ENCODE results near the gene CPLX1.

CPLX1 gene

DNA sequence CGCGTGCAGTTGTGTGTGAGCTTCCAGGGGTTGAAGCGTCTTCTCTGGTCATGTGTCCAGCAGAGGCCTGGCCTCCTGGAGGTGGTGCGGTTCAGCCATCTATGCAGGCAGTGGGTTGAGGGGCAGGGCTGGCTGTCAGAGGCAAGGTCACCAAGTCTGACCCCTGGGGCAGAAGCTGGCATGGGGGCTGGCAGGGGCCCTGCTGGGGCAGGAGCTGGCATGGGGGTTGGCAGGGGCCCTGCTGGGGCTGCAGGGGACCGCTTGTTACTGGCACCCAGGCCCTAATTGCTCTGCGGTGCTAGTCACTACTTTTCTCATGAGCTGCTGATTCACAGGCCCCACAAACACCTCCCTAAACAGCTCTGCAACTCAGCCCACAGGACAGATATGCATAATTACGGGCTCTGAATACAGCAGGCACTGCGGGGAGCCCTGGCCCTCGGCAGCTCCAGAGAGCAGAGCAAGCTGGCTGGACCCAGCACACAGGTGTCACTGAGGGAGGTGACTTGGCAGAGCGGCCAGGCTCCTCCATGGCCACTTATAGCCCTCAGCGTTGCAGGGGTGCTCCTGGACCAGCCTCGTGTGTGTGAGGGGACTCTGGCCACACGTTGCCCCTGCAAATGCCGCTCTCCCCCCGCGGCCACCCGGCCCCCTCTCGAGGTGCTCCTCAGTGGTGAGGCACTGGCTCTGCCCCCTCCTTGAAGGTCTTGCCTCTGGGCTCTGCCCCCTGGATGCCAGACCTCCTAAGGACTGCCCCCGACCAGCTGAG is 32.7 kb downstream of the CPLX1 start:
- Histone ChIP-seq H3K4me1 (ENCODE audit: control insufficient read depth in 2 of 2, insufficient read depth in 1 of 2, low read depth in 1 of 2, low read length in 2 of 2) (peaks cover 8 to 24% of the 10 kb centered on the region in 2 donors), H3K4ac (ENCODE audit: low read length) (no peak overlapping the region), H2AK5ac (ENCODE audit: low read depth, low read length) (peak overlapping the region; percentile 56), H3K79me1 (ENCODE audit: low read depth, low read length) (peaks cover 3% of the 10 kb centered on the region), H3K14ac (ENCODE audit: low read length) (peak overlapping the region; percentile 99), H2BK120ac (ENCODE audit: low read depth, low read length) (no peak overlapping the region), H2BK5ac (ENCODE audit: low read length) (no peak overlapping the region), H4K8ac (ENCODE audit: low read depth, low read length) (no peak overlapping the region), H3K9me3 (replicated peaks in 1 of 2; ENCODE audit: control insufficient read depth in 2 of 2, insufficient read depth in 1 of 2, low read depth in 1 of 2, low read length in 2 of 2) (no peaks in the 10 kb centered on the region), H3K4me2 (ENCODE audit: insufficient read depth, low read length, poor library complexity, severe bottlenecking) (no peak overlapping the region), H3K9ac (ENCODE audit: low read depth, low read length, poor library complexity) (peak overlapping the region; percentile 78), H3K18ac (ENCODE audit: low read length) (no peak overlapping the region), H2BK12ac (ENCODE audit: low read length) (peak overlapping the region; percentile 97), H3K23ac (ENCODE audit: low read depth, low read length, poor library complexity) (peak overlapping the region; percentile 60), H3K36me3 (replicated peaks in 1 of 2; ENCODE audit: control insufficient read depth in 2 of 2, insufficient read depth in 2 of 2, low read length in 2 of 2) (no peaks in the 10 kb centered on the region), H3K27me3 (ENCODE audit: control insufficient read depth in 3 of 3, insufficient read depth in 3 of 3, low read depth in 1 of 3, low read length in 3 of 3) (peaks cover 3 to 53% (median 51%) of the 10 kb centered on the region in 3 experiments), H2BK15ac (ENCODE audit: low read length) (peak overlapping the region; percentile 17), H3K4me3 (ENCODE audit: low read length in 2 of 2) (no peak overlapping the region), H3K27ac (replicated peaks; ENCODE audit: low read length) (no peak overlapping the region), H4K91ac (ENCODE audit: low read depth, low read length, poor library complexity) (no peak overlapping the region), H2AFZ (ENCODE audit: low read length) (no peak overlapping the region)
- no peak for DNase-seq (ENCODE audit: low spot score)
- no CpG with 5 or more reads among the region's 19 CpGs for WGBS, 2 donors (ENCODE audit: extremely low coverage in 2 of 2, insufficient read length in 2 of 2, insufficient replicate concordance in 1 of 2)

DNA sequence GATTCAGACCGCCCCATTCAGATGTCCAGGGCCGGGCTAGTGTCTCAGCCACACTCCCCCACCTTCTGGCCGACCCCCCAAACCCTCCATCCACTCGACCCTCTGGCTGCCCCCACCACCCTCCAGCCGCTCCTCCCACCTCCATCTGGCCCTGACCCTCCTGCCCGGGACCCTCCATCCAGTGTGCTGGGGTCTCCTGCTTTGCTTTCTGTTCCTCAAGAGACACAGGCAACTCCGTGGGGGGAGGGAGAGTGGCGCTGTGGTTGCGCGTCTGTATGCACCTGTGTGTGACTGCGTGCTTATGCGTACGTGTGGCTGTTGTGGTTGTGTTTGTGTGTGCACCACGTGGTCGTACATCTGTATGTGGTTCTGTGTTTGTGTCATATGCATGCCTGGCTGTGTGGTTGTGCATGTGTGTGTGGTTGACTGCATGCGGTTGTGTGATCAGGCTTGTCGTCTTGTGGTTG is 33.3 kb downstream of the CPLX1 start:
- Histone ChIP-seq H2BK5ac (ENCODE audit: low read length) (no peak overlapping the region), H4K8ac (ENCODE audit: low read depth, low read length) (no peak overlapping the region), H3K9ac (ENCODE audit: low read depth, low read length, poor library complexity) (peak overlapping the region; percentile 78), H3K4me3 (ENCODE audit: low read length in 2 of 2) (peak overlapping the region in 1 of 2 donors; percentile 47), H2AFZ (ENCODE audit: low read length) (no peak overlapping the region), H3K18ac (ENCODE audit: low read length) (peak overlapping the region; percentile 76), H3K79me1 (ENCODE audit: low read depth, low read length) (peaks cover 3% of the 10 kb centered on the region), H3K23ac (ENCODE audit: low read depth, low read length, poor library complexity) (peak overlapping the region; percentile 98), H3K4me1 (ENCODE audit: control insufficient read depth in 2 of 2, insufficient read depth in 1 of 2, low read depth in 1 of 2, low read length in 2 of 2) (peaks cover 8 to 24% of the 10 kb centered on the region in 2 donors), H3K36me3 (replicated peaks in 1 of 2; ENCODE audit: control insufficient read depth in 2 of 2, insufficient read depth in 2 of 2, low read length in 2 of 2) (no peaks in the 10 kb centered on the region), H3K14ac (ENCODE audit: low read length) (peak overlapping the region; percentile 99), H3K27ac (replicated peaks; ENCODE audit: low read length) (no peak overlapping the region), H3K27me3 (ENCODE audit: control insufficient read depth in 3 of 3, insufficient read depth in 3 of 3, low read depth in 1 of 3, low read length in 3 of 3) (peaks cover 3 to 59% (median 56%) of the 10 kb centered on the region in 3 experiments), H2BK120ac (ENCODE audit: low read depth, low read length) (no peak overlapping the region), H2BK15ac (ENCODE audit: low read length) (peak overlapping the region; percentile 17), H2AK5ac (ENCODE audit: low read depth, low read length) (peak overlapping the region; percentile 56), H3K4ac (ENCODE audit: low read length) (no peak overlapping the region), H3K4me2 (ENCODE audit: insufficient read depth, low read length, poor library complexity, severe bottlenecking) (no peak overlapping the region), H3K9me3 (replicated peaks in 1 of 2; ENCODE audit: control insufficient read depth in 2 of 2, insufficient read depth in 1 of 2, low read depth in 1 of 2, low read length in 2 of 2) (no peaks in the 10 kb centered on the region), H2BK12ac (ENCODE audit: low read length) (peak overlapping the region; percentile 97), H4K91ac (ENCODE audit: low read depth, low read length, poor library complexity) (no peak overlapping the region)
- no CpG with 5 or more reads among the region's 17 CpGs for WGBS, 2 donors (ENCODE audit: extremely low coverage in 2 of 2, insufficient read length in 2 of 2, insufficient replicate concordance in 1 of 2)
- no peak for DNase-seq (ENCODE audit: low spot score)

DNA sequence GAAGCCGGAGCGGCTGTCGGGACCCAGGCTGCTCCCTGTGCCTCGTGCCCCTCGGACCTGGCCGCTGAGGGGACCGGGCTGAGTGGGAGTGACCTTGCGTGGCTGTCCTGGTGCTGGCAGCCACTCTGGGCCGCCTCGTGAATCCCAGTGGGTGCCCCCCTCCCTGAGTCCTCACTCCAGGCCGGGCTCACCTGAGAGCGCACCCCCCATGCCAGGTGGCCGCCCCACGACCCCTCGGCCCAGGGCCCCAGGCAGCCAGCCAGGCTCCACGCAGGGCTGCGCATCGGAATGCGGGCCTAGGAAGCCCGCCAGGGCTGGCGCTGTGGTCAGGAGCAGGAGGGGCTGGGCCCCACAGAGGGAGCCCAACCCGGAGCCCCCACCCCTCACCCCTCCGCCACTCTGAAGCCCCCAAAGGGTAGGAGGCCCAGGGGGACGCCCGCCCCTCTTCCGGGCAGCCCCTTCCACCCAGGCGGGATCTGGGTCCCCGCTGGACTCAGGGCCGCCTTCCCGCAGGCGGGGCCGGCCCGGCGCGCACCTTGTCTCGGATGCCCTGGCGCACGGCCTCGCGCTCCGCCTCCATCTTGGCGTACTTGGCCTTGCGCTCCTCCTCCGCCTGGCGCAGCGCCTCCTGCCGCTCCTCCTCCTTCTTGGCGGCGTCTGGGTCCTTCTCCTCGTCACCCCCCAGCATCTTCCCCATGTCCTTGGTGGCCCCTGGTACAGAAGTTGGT is 33.9 kb downstream of the CPLX1 start:
- H3K4me2 ChIP-seq (ENCODE audit: insufficient read depth, low read length, poor library complexity, severe bottlenecking) = no peak overlapping the region
- H3K27ac ChIP-seq (replicated peaks; ENCODE audit: low read length) = no peak overlapping the region
- peaks cover 3% of the 10 kb centered on the region for H3K79me1 ChIP-seq (ENCODE audit: low read depth, low read length)
- no peak overlapping the region for H4K8ac ChIP-seq (ENCODE audit: low read depth, low read length)
- no peak overlapping the region for H4K91ac ChIP-seq (ENCODE audit: low read depth, low read length, poor library complexity)
- H2AK5ac ChIP-seq (ENCODE audit: low read depth, low read length) = peak overlapping the region; percentile 84
- H3K23ac ChIP-seq (ENCODE audit: low read depth, low read length, poor library complexity) = peak overlapping the region; percentile 98
- peaks cover 3 to 65% (median 56%) of the 10 kb centered on the region in 3 experiments for H3K27me3 ChIP-seq (ENCODE audit: control insufficient read depth in 3 of 3, insufficient read depth in 3 of 3, low read depth in 1 of 3, low read length in 3 of 3)
- H3K9ac ChIP-seq (ENCODE audit: low read depth, low read length, poor library complexity) = peak overlapping the region; percentile 60
- no CpG with 5 or more reads among the region's 50 CpGs for WGBS, 2 donors (ENCODE audit: extremely low coverage in 2 of 2, insufficient read length in 2 of 2, insufficient replicate concordance in 1 of 2)
- H3K9me3 ChIP-seq (replicated peaks in 1 of 2; ENCODE audit: control insufficient read depth in 2 of 2, insufficient read depth in 1 of 2, low read depth in 1 of 2, low read length in 2 of 2) = no peaks in the 10 kb centered on the region
- DNase-seq (ENCODE audit: low spot score) = no peak
- H3K18ac ChIP-seq (ENCODE audit: low read length) = peak overlapping the region; percentile 48
- H2AFZ ChIP-seq (ENCODE audit: low read length) = no peak overlapping the region
- H3K4me3 ChIP-seq (ENCODE audit: low read length in 2 of 2) = no peak overlapping the region
- H2BK15ac ChIP-seq (ENCODE audit: low read length) = no peak overlapping the region
- H2BK120ac ChIP-seq (ENCODE audit: low read depth, low read length) = no peak overlapping the region
- peaks cover 8 to 24% of the 10 kb centered on the region in 2 donors for H3K4me1 ChIP-seq (ENCODE audit: control insufficient read depth in 2 of 2, insufficient read depth in 1 of 2, low read depth in 1 of 2, low read length in 2 of 2)
- no peaks in the 10 kb centered on the region for H3K36me3 ChIP-seq (replicated peaks in 1 of 2; ENCODE audit: control insufficient read depth in 2 of 2, insufficient read depth in 2 of 2, low read length in 2 of 2)
- H3K4ac ChIP-seq (ENCODE audit: low read length) = no peak overlapping the region
- H3K14ac ChIP-seq (ENCODE audit: low read length) = peak overlapping the region; percentile 99
- H2BK12ac ChIP-seq (ENCODE audit: low read length) = peak overlapping the region; percentile 97
- peak overlapping the region; percentile 93 for H2BK5ac ChIP-seq (ENCODE audit: low read length)

Data from neuronal stem cell (in vitro differentiated cells).